ENCODE measurements around the gene PDZRN3. TPM values are rescaled to one million over a fixed set of nuclear protein-coding genes. Genes with fewer than 3 reads are reported as not detected.

Gene PDZRN3
- total RNA-seq, 4 donors from 2014 or later, result 13.3 to 81.7 (median 19.7) TPM

DNA sequence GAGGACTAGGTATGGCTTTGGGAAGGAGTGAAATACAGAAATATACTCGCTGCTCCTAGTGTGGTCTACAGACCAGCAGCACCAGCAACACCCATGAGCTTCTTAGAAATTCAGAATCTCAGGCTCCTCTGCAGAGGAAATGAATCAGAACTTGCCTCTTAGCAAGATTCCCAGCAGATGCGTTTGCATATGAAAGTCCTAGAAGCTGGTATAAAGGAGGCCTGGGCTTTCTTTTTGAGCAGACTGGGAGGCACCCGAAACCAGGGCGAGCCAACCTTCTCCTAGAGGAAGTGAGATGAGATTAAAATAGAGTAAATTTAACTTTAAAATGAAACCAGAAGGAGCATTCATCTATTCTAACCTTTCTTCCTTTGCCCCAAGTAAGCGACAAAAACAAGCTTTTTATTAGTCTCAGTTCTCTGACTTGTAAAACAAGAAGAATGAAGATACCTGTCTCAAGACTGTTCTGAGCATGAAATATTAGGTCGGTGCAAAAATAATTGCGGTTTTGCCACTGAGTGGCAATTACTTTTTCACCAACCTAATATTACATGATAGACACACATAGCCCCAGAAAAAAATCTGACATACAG lies 140.0 kb downstream of the PDZRN3 start:
- Histone ChIP-seq H3K4me1 (no peaks in the 10 kb centered on the region), H3K4me3 (no peak overlapping the region), H3K27me3 (no peaks in the 10 kb centered on the region), H3K36me3 (no peaks in the 10 kb centered on the region), H3K9me3 (no peaks in the 10 kb centered on the region), H3K27ac (no peak overlapping the region)
- TF ChIP-seq CTCF (IDR thresholded peaks at IDR 0.05), result no peak
- TF ChIP-seq POLR2A (IDR thresholded peaks at IDR 0.05), result no peak
- no peak for DNase-seq

- TF ChIP-seq CTCF (IDR thresholded peaks at IDR 0.05) (no peak), POLR2A (IDR thresholded peaks at IDR 0.05) (no peak)
- Histone ChIP-seq H3K9me3 (no peaks in the 10 kb centered on the region), H3K4me1 (no peaks in the 10 kb centered on the region)
Measured at GRCh38 chr3:73481888-73482287, 142.9 kb downstream of the PDZRN3 start.

GRCh38 chr3:73480187-73480672 lies 144.5 kb downstream of the PDZRN3 start:
- TF ChIP-seq CTCF (IDR thresholded peaks at IDR 0.05) (no peak), POLR2A (IDR thresholded peaks at IDR 0.05) (no peak)
- Histone ChIP-seq H3K27ac (no peak overlapping the region), H3K36me3 (no peaks in the 10 kb centered on the region), H3K4me3 (no peak overlapping the region), H3K9me3 (no peaks in the 10 kb centered on the region), H3K4me1 (no peaks in the 10 kb centered on the region), H3K27me3 (no peaks in the 10 kb centered on the region)
- DNase-seq, result no peak

More at GRCh38 chr3:73481888-73482287, 142.9 kb downstream of the PDZRN3 start:
- Histone ChIP-seq H3K4me3 (no peak overlapping the region), H3K27me3 (no peaks in the 10 kb centered on the region), H3K27ac (no peak overlapping the region), H3K36me3 (no peaks in the 10 kb centered on the region)
- no peak for DNase-seq

GRCh38 chr3:73479325-73479724 lies 145.4 kb downstream of the PDZRN3 start:
- H3K36me3 ChIP-seq, result no peaks in the 10 kb centered on the region
- no peaks in the 10 kb centered on the region for H3K9me3 ChIP-seq
- TF ChIP-seq CTCF (IDR thresholded peaks at IDR 0.05) (no peak), POLR2A (IDR thresholded peaks at IDR 0.05) (no peak)
- no peaks in the 10 kb centered on the region for H3K27me3 ChIP-seq
- no peak overlapping the region for H3K27ac ChIP-seq
- no peaks in the 10 kb centered on the region for H3K4me1 ChIP-seq
- H3K4me3 ChIP-seq, result no peak overlapping the region
- DNase-seq, result no peak

- no peaks in the 10 kb centered on the region for H3K4me1 ChIP-seq
- no peak for DNase-seq
- H3K27ac ChIP-seq, result no peak overlapping the region
- H3K36me3 ChIP-seq, result no peaks in the 10 kb centered on the region
- no peaks in the 10 kb centered on the region for H3K9me3 ChIP-seq
- H3K4me3 ChIP-seq, result no peak overlapping the region
- TF ChIP-seq POLR2A (IDR thresholded peaks at IDR 0.05), result no peak
- TF ChIP-seq CTCF (IDR thresholded peaks at IDR 0.05), result no peak
- H3K27me3 ChIP-seq, result no peaks in the 10 kb centered on the region
Measured at GRCh38 chr3:73478858-73479257, 145.9 kb downstream of the PDZRN3 start.

Measured in Peyer's patch (tissue), 4 donors.